IPS-18a (cell line): ENCODE results near the gene SUN1.
"Not testable (repeated sequence)": the region's sequence is repeated elsewhere in the genome, so short reads cannot be mapped to it uniquely, and the experiment has no call there.

Experiments
- H3K27ac ChIP-seq: one replicate; pipeline ENCODE4 v1.5.1; 2013; ENCODE audit warnings: low read length
- H3K27me3 ChIP-seq: one replicate; pipeline ENCODE4 v1.6.1; 2013; ENCODE audit warnings: mild to moderate bottlenecking, low read length; ENCODE audit not compliant: control insufficient read depth, insufficient read depth
- H3K36me3 ChIP-seq: one replicate; pipeline ENCODE4 v1.6.1; 2013; ENCODE audit warnings: low read depth, low read length; ENCODE audit not compliant: control insufficient read depth
- H3K4me1 ChIP-seq: one replicate; pipeline ENCODE4 v1.6.1; 2013; ENCODE audit warnings: low read depth, low read length; ENCODE audit not compliant: control insufficient read depth
- H3K4me3 ChIP-seq: one replicate; pipeline ENCODE4 v1.5.1; 2013; ENCODE audit warnings: low read length
- H3K9ac ChIP-seq: one replicate; pipeline ENCODE4 v1.6.1; 2013; ENCODE audit warnings: mild to moderate bottlenecking, low read length, moderate library complexity
- H3K9me3 ChIP-seq: one replicate; pipeline ENCODE4 v1.6.1; 2013; ENCODE audit warnings: low read depth, low read length; ENCODE audit not compliant: control insufficient read depth

SUN1 gene

GRCh38 chr7:867001-867405, 34.7 kb downstream of the SUN1 start:
- Histone ChIP-seq H3K4me3 (no peak overlapping the region), H3K27ac (no peak overlapping the region), H3K9me3 (no peaks in the 10 kb centered on the region), H3K4me1 (no peaks in the 10 kb centered on the region), H3K27me3 (no peaks in the 10 kb centered on the region), H3K9ac (no peak overlapping the region), H3K36me3 (peaks cover 51% of the 10 kb centered on the region)

GRCh38 chr7:867406-868188, 35.3 kb downstream of the SUN1 start:
- Histone ChIP-seq H3K36me3 (peaks cover 51% of the 10 kb centered on the region), H3K9me3 (no peaks in the 10 kb centered on the region), H3K4me3 (no peak overlapping the region), H3K27me3 (no peaks in the 10 kb centered on the region), H3K9ac (no peak overlapping the region), H3K4me1 (no peaks in the 10 kb centered on the region), H3K27ac (no peak overlapping the region)

GRCh38 chr7:868189-868486, 35.9 kb downstream of the SUN1 start:
- Histone ChIP-seq H3K27ac (no peak overlapping the region), H3K9ac (no peak overlapping the region), H3K4me1 (no peaks in the 10 kb centered on the region), H3K27me3 (no peaks in the 10 kb centered on the region), H3K36me3 (peaks cover 50% of the 10 kb centered on the region), H3K4me3 (no peak overlapping the region), H3K9me3 (no peaks in the 10 kb centered on the region)

GRCh38 chr7:869348-869747, 37.1 kb downstream of the SUN1 start:
- Histone ChIP-seq H3K4me1 (peaks cover 5% of the 10 kb centered on the region), H3K36me3 (peaks cover 51% of the 10 kb centered on the region)

GRCh38 chr7:871900-872537, 39.7 kb downstream of the SUN1 start:
- Histone ChIP-seq H3K27me3 (no peaks in the 10 kb centered on the region), H3K4me1 (peaks cover 5% of the 10 kb centered on the region), H3K9me3 (no peaks in the 10 kb centered on the region), H3K4me3 (no peak overlapping the region), H3K27ac (no peak overlapping the region), H3K9ac (no peak overlapping the region), H3K36me3 (peaks cover 45% of the 10 kb centered on the region)

More at GRCh38 chr7:869348-869747, 37.1 kb downstream of the SUN1 start:
- no peak overlapping the region for H3K27ac ChIP-seq
- H3K9me3 ChIP-seq: no peaks in the 10 kb centered on the region
- H3K4me3 ChIP-seq: no peak overlapping the region
- no peak overlapping the region for H3K9ac ChIP-seq
- H3K27me3 ChIP-seq: no peaks in the 10 kb centered on the region

- not testable (repeated sequence) for H3K9ac ChIP-seq, H3K4me3 ChIP-seq, H3K27ac ChIP-seq, H3K27me3 ChIP-seq, H3K9me3 ChIP-seq, H3K4me1 ChIP-seq
- H3K36me3 ChIP-seq: peaks cover 39% of the 10 kb centered on the region
Measured at GRCh38 chr7:872685-873084, 40.4 kb downstream of the SUN1 start.

- Histone ChIP-seq H3K27ac (no peak overlapping the region), H3K9me3 (no peaks in the 10 kb centered on the region), H3K27me3 (no peaks in the 10 kb centered on the region), H3K4me1 (peaks cover 10% of the 10 kb centered on the region), H3K9ac (no peak overlapping the region), H3K4me3 (no peak overlapping the region), H3K36me3 (peaks cover 38% of the 10 kb centered on the region)
Measured at GRCh38 chr7:873367-874002, 41.2 kb downstream of the SUN1 start.

DNA sequence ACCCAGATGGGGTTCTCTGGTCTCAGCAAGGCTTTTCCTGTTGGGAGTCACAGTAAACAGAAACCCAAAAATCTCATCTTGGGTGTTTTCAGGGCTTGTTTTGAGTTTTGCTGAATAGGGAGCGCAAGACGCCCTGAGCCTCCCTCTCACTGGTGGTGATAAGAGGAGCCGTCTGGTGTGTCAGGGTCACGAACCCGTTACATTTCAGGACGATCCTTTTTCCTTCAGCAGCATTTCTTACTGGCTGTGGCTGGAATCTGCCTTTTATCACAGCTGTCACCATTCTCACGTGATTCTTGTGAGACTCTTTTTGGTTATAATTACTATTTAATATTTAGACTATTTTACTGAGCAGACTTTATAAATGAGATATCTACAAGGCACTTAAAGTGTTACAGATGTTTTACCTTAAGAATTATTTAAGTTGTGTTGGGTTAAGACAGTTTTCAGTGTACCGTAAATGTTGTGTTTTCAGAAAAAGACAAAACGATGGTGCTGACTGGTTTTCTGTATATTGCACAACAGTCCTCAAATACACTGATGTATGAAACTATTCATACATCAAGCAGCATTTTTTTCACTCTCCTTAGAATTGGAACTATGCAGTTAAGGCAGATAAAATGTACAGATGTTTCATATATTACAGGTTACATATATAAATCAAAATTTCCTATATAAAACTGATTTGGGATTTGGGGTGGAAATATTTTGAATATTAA, 41.9 kb downstream of the SUN1 start:
- Histone ChIP-seq H3K9ac (no peak overlapping the region), H3K36me3 (peaks cover 39% of the 10 kb centered on the region), H3K4me1 (peaks cover 10% of the 10 kb centered on the region), H3K27me3 (no peaks in the 10 kb centered on the region), H3K9me3 (no peaks in the 10 kb centered on the region), H3K4me3 (no peak overlapping the region), H3K27ac (no peak overlapping the region)

GRCh38 chr7:875051-875450, 42.8 kb downstream of the SUN1 start:
- Histone ChIP-seq H3K27me3 (no peaks in the 10 kb centered on the region), H3K9ac (no peak overlapping the region), H3K4me1 (peaks cover 10% of the 10 kb centered on the region), H3K27ac (no peak overlapping the region), H3K4me3 (no peak overlapping the region), H3K9me3 (no peaks in the 10 kb centered on the region), H3K36me3 (peaks cover 37% of the 10 kb centered on the region)

- Histone ChIP-seq H3K27ac (no peak overlapping the region), H3K9ac (no peak overlapping the region)
Measured at GRCh38 chr7:875476-876076, 43.3 kb downstream of the SUN1 start.

More at GRCh38 chr7:875476-876076, 43.3 kb downstream of the SUN1 start:
- peaks cover 37% of the 10 kb centered on the region for H3K36me3 ChIP-seq
- no peaks in the 10 kb centered on the region for H3K9me3 ChIP-seq
- no peaks in the 10 kb centered on the region for H3K27me3 ChIP-seq
- peaks cover 10% of the 10 kb centered on the region for H3K4me1 ChIP-seq
- H3K4me3 ChIP-seq: no peak overlapping the region
